ENCODE results near the gene USP24. TPM values are rescaled to one million over a fixed set of nuclear protein-coding genes. Genes with fewer than 3 reads are reported as not detected.

The USP24 gene
- total RNA-seq, 1 experiment from 2014 or later: 40.9 TPM

GRCh38 chr1:55185832-55186231, 29.3 kb downstream of the USP24 start (continued):
- TF ChIP-seq, protein P1, sequence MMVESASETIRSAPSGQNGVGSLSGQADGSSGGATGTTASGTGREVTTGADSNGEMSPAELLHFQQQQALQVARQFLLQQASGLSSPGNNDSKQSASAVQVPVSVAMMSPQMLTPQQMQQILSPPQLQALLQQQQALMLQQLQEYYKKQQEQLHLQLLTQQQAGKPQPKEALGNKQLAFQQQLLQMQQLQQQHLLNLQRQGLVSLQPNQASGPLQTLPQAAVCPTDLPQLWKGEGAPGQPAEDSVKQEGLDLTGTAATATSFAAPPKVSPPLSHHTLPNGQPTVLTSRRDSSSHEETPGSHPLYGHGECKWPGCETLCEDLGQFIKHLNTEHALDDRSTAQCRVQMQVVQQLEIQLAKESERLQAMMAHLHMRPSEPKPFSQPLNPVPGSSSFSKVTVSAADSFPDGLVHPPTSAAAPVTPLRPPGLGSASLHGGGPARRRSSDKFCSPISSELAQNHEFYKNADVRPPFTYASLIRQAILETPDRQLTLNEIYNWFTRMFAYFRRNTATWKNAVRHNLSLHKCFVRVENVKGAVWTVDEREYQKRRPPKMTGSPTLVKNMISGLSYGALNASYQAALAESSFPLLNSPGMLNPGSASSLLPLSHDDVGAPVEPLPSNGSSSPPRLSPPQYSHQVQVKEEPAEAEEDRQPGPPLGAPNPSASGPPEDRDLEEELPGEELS (CRISPR knock-in tag; IDR thresholded peaks at IDR 0.05): no peak
- TF ChIP-seq FOXJ3 (CRISPR knock-in tag; IDR thresholded peaks at IDR 0.05; ENCODE audit: borderline replicate concordance) (no peak), TEAD4 (CRISPR knock-in tag; IDR thresholded peaks at IDR 0.05) (no peak), CREB1 (CRISPR knock-in tag; IDR thresholded peaks at IDR 0.05) (no peak), ZNF512 (CRISPR knock-in tag; IDR thresholded peaks at IDR 0.05; ENCODE audit: borderline replicate concordance) (no peak), ZNF219 (CRISPR knock-in tag; IDR thresholded peaks at IDR 0.05; ENCODE audit: borderline replicate concordance) (no peak), ETV6 (CRISPR knock-in tag; IDR thresholded peaks at IDR 0.05) (no peak), HMGA2 (CRISPR knock-in tag; IDR thresholded peaks at IDR 0.05) (no peak)
- TF ChIP-seq, protein P2, sequence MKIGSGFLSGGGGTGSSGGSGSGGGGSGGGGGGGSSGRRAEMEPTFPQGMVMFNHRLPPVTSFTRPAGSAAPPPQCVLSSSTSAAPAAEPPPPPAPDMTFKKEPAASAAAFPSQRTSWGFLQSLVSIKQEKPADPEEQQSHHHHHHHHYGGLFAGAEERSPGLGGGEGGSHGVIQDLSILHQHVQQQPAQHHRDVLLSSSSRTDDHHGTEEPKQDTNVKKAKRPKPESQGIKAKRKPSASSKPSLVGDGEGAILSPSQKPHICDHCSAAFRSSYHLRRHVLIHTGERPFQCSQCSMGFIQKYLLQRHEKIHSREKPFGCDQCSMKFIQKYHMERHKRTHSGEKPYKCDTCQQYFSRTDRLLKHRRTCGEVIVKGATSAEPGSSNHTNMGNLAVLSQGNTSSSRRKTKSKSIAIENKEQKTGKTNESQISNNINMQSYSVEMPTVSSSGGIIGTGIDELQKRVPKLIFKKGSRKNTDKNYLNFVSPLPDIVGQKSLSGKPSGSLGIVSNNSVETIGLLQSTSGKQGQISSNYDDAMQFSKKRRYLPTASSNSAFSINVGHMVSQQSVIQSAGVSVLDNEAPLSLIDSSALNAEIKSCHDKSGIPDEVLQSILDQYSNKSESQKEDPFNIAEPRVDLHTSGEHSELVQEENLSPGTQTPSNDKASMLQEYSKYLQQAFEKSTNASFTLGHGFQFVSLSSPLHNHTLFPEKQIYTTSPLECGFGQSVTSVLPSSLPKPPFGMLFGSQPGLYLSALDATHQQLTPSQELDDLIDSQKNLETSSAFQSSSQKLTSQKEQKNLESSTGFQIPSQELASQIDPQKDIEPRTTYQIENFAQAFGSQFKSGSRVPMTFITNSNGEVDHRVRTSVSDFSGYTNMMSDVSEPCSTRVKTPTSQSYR (CRISPR knock-in tag; IDR thresholded peaks at IDR 0.05): no peak
- TF ChIP-seq, protein P3, sequence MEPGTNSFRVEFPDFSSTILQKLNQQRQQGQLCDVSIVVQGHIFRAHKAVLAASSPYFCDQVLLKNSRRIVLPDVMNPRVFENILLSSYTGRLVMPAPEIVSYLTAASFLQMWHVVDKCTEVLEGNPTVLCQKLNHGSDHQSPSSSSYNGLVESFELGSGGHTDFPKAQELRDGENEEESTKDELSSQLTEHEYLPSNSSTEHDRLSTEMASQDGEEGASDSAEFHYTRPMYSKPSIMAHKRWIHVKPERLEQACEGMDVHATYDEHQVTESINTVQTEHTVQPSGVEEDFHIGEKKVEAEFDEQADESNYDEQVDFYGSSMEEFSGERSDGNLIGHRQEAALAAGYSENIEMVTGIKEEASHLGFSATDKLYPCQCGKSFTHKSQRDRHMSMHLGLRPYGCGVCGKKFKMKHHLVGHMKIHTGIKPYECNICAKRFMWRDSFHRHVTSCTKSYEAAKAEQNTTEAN (CRISPR knock-in tag; IDR thresholded peaks at IDR 0.05): no peak
- TF ChIP-seq, protein P4, sequence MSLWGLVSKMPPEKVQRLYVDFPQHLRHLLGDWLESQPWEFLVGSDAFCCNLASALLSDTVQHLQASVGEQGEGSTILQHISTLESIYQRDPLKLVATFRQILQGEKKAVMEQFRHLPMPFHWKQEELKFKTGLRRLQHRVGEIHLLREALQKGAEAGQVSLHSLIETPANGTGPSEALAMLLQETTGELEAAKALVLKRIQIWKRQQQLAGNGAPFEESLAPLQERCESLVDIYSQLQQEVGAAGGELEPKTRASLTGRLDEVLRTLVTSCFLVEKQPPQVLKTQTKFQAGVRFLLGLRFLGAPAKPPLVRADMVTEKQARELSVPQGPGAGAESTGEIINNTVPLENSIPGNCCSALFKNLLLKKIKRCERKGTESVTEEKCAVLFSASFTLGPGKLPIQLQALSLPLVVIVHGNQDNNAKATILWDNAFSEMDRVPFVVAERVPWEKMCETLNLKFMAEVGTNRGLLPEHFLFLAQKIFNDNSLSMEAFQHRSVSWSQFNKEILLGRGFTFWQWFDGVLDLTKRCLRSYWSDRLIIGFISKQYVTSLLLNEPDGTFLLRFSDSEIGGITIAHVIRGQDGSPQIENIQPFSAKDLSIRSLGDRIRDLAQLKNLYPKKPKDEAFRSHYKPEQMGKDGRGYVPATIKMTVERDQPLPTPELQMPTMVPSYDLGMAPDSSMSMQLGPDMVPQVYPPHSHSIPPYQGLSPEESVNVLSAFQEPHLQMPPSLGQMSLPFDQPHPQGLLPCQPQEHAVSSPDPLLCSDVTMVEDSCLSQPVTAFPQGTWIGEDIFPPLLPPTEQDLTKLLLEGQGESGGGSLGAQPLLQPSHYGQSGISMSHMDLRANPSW (CRISPR knock-in tag; conservative IDR thresholded peaks at IDR 0.05; ENCODE audit: low read depth): no peak

DNA sequence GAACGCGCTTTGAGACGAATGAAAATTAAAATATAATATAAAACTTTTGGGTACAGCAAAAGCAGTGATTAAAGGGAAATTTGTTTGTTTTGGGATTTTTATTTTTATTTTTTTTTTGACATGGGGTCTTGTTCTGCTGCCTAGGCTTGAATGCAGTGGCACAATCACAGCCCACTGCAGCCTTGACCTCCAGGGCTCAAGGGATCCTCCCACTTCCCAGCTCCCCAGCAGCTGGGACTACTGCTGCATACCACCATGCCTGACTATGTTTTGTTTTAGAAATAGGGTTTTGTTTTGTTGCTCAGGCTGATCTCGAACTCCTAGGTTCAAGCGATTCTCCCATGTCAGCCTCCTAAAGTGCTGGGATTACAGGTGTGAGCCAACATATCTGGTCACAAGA, 30.3 kb downstream of the USP24 start:
- Mint-ChIP-seq H3K4me1 (peaks cover 2% of the 10 kb centered on the region; the same call in 1 of the 2 replicates), H3K9me3 (peaks cover 20% of the 10 kb centered on the region), H3K4me3 (no peak overlapping the region), H3K27me3 (ENCODE audit: low read depth) (no peaks in the 10 kb centered on the region), H3K27ac (peak overlapping the region; percentile 21), H3K36me3 (peaks cover 19% of the 10 kb centered on the region)
- POLR2A ChIA-PET: no interaction called here
- DNase-seq (ENCODE audit: low spot score) (no peak), ATAC-seq (no peak)
- CTCF ChIA-PET: no interaction called here
- TF ChIP-seq SOX15 (CRISPR knock-in tag; IDR thresholded peaks at IDR 0.05) (no peak), HMGA2 (CRISPR knock-in tag; IDR thresholded peaks at IDR 0.05) (no peak), ATF2 (CRISPR knock-in tag; IDR thresholded peaks at IDR 0.05; ENCODE audit: borderline replicate concordance, low read depth) (no peak), SP1 (CRISPR knock-in tag; conservative IDR thresholded peaks at IDR 0.05) (no peak), ZNF263 (CRISPR knock-in tag; IDR thresholded peaks at IDR 0.05; ENCODE audit: low read depth) (no peak), NR2C2 (CRISPR knock-in tag; IDR thresholded peaks at IDR 0.05) (no peak)
- TF ChIP-seq, protein P5, sequence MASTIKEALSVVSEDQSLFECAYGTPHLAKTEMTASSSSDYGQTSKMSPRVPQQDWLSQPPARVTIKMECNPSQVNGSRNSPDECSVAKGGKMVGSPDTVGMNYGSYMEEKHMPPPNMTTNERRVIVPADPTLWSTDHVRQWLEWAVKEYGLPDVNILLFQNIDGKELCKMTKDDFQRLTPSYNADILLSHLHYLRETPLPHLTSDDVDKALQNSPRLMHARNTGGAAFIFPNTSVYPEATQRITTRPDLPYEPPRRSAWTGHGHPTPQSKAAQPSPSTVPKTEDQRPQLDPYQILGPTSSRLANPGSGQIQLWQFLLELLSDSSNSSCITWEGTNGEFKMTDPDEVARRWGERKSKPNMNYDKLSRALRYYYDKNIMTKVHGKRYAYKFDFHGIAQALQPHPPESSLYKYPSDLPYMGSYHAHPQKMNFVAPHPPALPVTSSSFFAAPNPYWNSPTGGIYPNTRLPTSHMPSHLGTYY (CRISPR knock-in tag; IDR thresholded peaks at IDR 0.05): no peak
- TF ChIP-seq, protein P4 (CRISPR knock-in tag; conservative IDR thresholded peaks at IDR 0.05; ENCODE audit: low read depth): no peak
